Brain microvascular endothelial cell (primary cell): ENCODE data around the gene ZFPM1.

ENCODE experiments used
- DNase-seq: peaks from one replicate; pipeline ENCODE4 v3.0.0-alpha.2; 2020
- H3K27ac ChIP-seq: fragments of 250-450 bp; sonication (Bioruptor Pico); 2 replicates; pipeline ENCODE4 v1.5.1; 2020; ENCODE audit warnings: mild to moderate bottlenecking, moderate library complexity
- H3K27me3 ChIP-seq: fragments of 250-450 bp; sonication (Bioruptor Pico); replicated peaks from 2 replicates; pipeline ENCODE4 v1.5.1; 2020; ENCODE audit warnings: mild to moderate bottlenecking
- H3K36me3 ChIP-seq: fragments of 250-450 bp; sonication (Bioruptor Pico); replicated peaks from 2 replicates; pipeline ENCODE4 v1.5.1; 2020; ENCODE audit warnings: mild to moderate bottlenecking
- H3K4me3 ChIP-seq: 2 replicates; pipeline ENCODE4 v1.5.1; 2011; ENCODE audit warnings: low read depth, mild to moderate bottlenecking, control low read depth, low read length, moderate library complexity
- in situ Hi-C: cut with HindIII; loops from 2 replicates; pipeline ENCODE4 v1.10.0; 2017; ENCODE audit warnings: low sequenced_read_pairs, low pct_ligation_motif_present
- TF ChIP-seq, protein P1 (sequence below): IDR thresholded peaks from 2 replicates; pipeline ENCODE4 v1.5.1; 2011; ENCODE audit warnings: low read depth, mild to moderate bottlenecking, moderate library complexity, low read length, control low read depth, inconsistent platforms; ENCODE audit errors: missing control alignments

The ZFPM1 gene

DNA sequence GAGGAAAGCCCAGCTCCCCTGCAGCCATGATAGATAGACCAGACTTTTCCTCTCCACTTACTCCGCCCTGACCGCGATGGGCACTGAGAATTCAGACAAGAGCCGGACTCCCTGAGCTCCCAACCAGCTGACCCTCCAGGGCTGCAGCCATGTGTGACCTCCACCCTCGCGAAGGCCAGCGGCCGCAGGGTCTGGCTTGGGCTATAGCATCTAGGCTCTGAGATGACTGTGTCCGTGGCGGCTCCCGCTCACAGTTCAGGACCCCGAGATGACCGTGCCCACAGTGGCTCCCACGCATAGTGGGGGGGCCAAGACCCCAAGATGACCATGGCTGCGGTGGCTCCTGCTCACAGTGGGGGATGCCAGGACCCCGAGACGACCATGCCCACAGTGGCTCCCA, 18.0 kb downstream of the ZFPM1 start:
- TF ChIP-seq, protein P1, sequence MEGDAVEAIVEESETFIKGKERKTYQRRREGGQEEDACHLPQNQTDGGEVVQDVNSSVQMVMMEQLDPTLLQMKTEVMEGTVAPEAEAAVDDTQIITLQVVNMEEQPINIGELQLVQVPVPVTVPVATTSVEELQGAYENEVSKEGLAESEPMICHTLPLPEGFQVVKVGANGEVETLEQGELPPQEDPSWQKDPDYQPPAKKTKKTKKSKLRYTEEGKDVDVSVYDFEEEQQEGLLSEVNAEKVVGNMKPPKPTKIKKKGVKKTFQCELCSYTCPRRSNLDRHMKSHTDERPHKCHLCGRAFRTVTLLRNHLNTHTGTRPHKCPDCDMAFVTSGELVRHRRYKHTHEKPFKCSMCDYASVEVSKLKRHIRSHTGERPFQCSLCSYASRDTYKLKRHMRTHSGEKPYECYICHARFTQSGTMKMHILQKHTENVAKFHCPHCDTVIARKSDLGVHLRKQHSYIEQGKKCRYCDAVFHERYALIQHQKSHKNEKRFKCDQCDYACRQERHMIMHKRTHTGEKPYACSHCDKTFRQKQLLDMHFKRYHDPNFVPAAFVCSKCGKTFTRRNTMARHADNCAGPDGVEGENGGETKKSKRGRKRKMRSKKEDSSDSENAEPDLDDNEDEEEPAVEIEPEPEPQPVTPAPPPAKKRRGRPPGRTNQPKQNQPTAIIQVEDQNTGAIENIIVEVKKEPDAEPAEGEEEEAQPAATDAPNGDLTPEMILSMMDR, result no peak
- H3K27me3 ChIP-seq, result no peaks in the 10 kb centered on the region
- in situ Hi-C loops, result no loop called here
- no peaks in the 10 kb centered on the region for H3K36me3 ChIP-seq
- H3K4me3 ChIP-seq, result no peak overlapping the region
- no peak overlapping the region for H3K27ac ChIP-seq
- DNase-seq, result no peak

DNA sequence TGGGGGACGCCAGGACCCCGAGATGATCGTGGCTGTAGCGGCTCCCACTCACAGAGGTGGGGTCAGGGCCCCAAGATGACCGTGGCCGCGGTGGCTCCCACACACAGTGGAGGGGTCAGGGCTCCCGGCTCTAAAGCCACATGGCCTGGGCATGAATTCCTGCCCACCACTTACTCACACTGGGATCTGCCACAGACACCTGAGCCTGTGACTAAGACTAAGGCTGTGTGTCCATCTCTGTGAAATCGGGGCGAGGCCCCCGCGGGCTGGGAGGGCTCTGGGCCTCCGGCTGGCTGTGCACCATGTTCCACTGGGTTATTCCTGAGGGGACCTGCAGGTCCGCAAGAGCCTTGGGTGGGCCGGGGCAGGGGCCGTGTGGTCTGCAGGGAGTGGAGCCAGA, 18.5 kb downstream of the ZFPM1 start:
- H3K27ac ChIP-seq, result no peak overlapping the region
- in situ Hi-C loops, result no loop called here
- no peaks in the 10 kb centered on the region for H3K36me3 ChIP-seq
- H3K27me3 ChIP-seq, result no peaks in the 10 kb centered on the region
- DNase-seq, result no peak
- TF ChIP-seq, protein P1, result no peak
- no peak overlapping the region for H3K4me3 ChIP-seq

DNA sequence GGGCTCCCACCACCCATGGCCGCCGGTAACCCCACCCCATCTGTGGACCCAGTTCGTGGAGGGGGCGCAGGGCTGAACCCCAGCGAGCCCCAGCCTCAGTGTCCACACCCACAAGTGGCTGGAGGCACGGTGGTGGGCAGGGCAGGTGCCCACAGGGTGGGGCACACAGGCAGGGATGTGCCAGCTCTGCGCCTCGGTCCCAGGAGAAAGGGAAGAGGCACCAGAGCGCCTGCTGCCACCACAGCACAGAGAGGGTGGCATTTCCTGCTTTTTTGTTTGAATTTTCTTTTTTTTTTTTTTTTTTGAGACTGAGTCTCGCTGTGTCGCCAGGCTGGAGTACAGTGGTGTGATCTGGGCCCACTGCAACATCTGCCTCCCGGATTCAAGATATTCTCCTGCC, 19.0 kb downstream of the ZFPM1 start:
- Histone ChIP-seq H3K4me3 (no peak overlapping the region), H3K36me3 (no peaks in the 10 kb centered on the region), H3K27me3 (no peaks in the 10 kb centered on the region), H3K27ac (no peak overlapping the region)
- TF ChIP-seq, protein P1, result no peak
- no peak for DNase-seq
- in situ Hi-C loops, result no loop called here

DNA sequence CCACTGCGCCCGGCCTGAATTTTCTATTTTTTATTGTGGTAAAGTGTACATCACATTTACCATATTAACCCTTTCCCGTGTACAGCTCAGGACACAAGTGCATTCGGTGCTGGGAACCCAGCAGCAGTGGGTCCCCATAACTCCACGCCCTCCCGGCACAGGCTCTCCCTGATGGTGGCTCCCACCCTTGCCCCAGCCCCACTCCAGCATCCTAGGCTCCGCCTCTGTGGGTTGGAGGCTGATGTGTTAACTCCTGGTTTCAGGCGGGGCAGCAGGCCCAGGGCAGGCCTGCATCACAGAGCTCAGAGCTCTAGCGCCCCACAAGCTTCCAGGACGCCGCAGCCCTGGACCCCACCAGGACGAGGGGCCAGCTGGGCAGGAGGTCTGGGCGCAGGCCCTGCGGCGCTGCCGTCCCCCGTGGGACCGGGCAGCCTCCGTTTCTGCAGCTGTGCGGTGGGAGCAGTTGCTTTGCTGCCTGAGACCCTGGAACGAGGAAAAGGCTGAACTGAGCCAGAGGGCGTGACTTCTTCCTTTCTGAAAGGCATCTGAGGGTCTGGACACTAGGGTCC, 19.6 kb downstream of the ZFPM1 start:
- TF ChIP-seq, protein P1, result no peak
- in situ Hi-C loops, result no loop called here
- H3K27ac ChIP-seq, result no peak overlapping the region
- no peaks in the 10 kb centered on the region for H3K36me3 ChIP-seq
- H3K27me3 ChIP-seq, result no peaks in the 10 kb centered on the region
- no peak overlapping the region for H3K4me3 ChIP-seq
- DNase-seq, result no peak

DNA sequence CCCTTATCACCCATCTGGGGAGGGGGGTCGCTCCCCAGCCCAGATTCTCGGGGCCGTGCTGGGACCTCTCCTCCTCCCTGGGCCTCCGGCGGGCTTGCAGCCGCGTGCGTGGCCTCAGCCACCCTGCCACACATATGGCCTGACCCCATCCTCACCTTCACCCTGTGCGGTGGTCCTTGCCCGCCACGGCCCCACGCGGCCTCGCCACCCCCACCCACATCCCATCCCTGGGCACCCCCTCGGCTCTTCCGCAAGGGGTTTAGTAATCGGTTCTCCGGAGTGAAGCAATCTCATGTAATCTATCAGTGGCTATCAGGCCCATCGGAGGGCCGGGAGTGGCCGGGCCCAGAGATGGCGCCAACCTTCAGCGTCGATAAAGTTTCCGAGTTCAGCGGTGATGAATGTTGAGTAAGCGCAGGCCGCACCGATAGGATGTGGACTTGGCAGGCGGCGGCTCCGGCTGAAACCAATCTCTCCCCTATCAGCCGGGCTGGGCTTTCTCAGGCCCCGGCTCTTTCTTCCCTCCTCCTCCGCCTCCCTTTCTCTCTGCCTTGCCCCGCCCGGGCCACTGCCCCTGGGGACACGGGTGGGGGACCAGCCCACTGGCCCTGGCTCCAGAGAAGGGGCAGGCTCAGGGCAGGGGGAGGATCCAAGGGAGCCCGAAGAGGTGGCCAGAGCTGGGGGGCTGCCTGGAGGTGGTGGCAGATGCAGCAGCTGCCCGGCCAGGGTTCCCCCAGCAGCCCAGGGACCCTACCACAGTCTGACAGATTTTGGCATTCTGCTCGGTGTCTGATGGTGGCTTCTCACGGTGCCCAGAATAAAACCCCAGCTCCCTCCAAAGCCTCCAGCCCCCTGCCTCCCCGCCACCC, 20.8 kb downstream of the ZFPM1 start:
- no peaks in the 10 kb centered on the region for H3K36me3 ChIP-seq
- in situ Hi-C loops, result no loop called here
- TF ChIP-seq, protein P1, result no peak
- DNase-seq, result no peak
- H3K4me3 ChIP-seq, result no peak overlapping the region
- H3K27ac ChIP-seq, result no peak overlapping the region
- H3K27me3 ChIP-seq, result no peaks in the 10 kb centered on the region

DNA sequence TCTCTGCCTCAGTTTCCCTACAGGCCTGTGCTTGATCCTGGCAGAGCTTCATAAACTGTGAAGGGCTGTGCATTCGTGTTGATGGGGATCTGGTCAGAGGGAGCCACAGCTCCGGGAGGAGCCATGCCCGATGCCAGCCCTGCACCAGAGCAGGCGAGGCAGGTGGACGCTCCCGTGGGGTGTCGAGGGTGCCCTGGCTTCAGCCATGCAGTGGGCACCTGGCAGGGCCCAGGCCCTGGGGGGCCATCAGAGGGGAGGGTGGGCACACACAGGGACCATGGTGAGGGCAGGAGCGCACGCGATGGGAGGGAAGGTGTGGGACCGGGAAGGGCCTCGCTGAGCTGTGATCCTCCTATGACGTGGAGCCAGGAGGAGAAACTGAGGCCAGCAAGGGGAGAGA, 22.0 kb downstream of the ZFPM1 start:
- no peak for DNase-seq
- H3K4me3 ChIP-seq, result no peak overlapping the region
- no peaks in the 10 kb centered on the region for H3K27me3 ChIP-seq
- no peak overlapping the region for H3K27ac ChIP-seq
- TF ChIP-seq, protein P1, result no peak
- in situ Hi-C loops, result no loop called here
- H3K36me3 ChIP-seq, result no peaks in the 10 kb centered on the region
